ENCODE data around the gene MRPL42. TPM values are rescaled to one million over a fixed set of nuclear protein-coding genes. Genes with fewer than 3 reads are reported as not detected.

Gene MRPL42
- total RNA-seq, 1 donor from 2014 or later = 93.2 TPM

GRCh38 chr12:93447555-93448290 lies 19.6 kb upstream of the MRPL42 start:
- no peak for DNase-seq (ENCODE audit: low read depth)
- no peak overlapping the region for H3K4me3 ChIP-seq (ENCODE audit: low read depth, low read length)
- TF ChIP-seq CTCF (conservative IDR thresholded peaks at IDR 0.05; ENCODE audit: low read depth, low read length) = no peak

GRCh38 chr12:93448796-93449195 lies 18.5 kb upstream of the MRPL42 start:
- H3K4me3 ChIP-seq (ENCODE audit: low read depth, low read length) = no peak overlapping the region

GRCh38 chr12:93449277-93449676 lies 18.0 kb upstream of the MRPL42 start:
- no peak overlapping the region for H3K4me3 ChIP-seq (ENCODE audit: low read depth, low read length)
- DNase-seq (ENCODE audit: low read depth) = no peak
- no peak for TF ChIP-seq CTCF (conservative IDR thresholded peaks at IDR 0.05; ENCODE audit: low read depth, low read length)

More at GRCh38 chr12:93448796-93449195, 18.5 kb upstream of the MRPL42 start:
- DNase-seq (ENCODE audit: low read depth) = no peak
- TF ChIP-seq CTCF (conservative IDR thresholded peaks at IDR 0.05; ENCODE audit: low read depth, low read length) = no peak

- no peak for DNase-seq (ENCODE audit: low read depth)
- TF ChIP-seq CTCF (conservative IDR thresholded peaks at IDR 0.05; ENCODE audit: low read depth, low read length) = no peak
- no peak overlapping the region for H3K4me3 ChIP-seq (ENCODE audit: low read depth, low read length)
Observed at GRCh38 chr12:93451423-93452158, 15.7 kb upstream of the MRPL42 start.

- TF ChIP-seq CTCF (conservative IDR thresholded peaks at IDR 0.05; ENCODE audit: low read depth, low read length) = no peak
- DNase-seq (ENCODE audit: low read depth) = peak; percentile 67
- H3K4me3 ChIP-seq (ENCODE audit: low read depth, low read length) = no peak overlapping the region
Observed at GRCh38 chr12:93453633-93454032, 13.7 kb upstream of the MRPL42 start.

- no peak for TF ChIP-seq CTCF (conservative IDR thresholded peaks at IDR 0.05; ENCODE audit: low read depth, low read length)
Observed at GRCh38 chr12:93456077-93456476, 11.2 kb upstream of the MRPL42 start.

More at GRCh38 chr12:93456077-93456476, 11.2 kb upstream of the MRPL42 start:
- DNase-seq (ENCODE audit: low read depth) = no peak
- H3K4me3 ChIP-seq (ENCODE audit: low read depth, low read length) = no peak overlapping the region

Measured in epithelial cell of proximal tubule (primary cell).